GM23338 (cell line): Measurements from ENCODE around the gene CAPZB.
"Not testable (repeated sequence)": the region's sequence is repeated elsewhere in the genome, so short reads cannot be mapped to it uniquely, and the experiment has no call there.

Experiments used
- CREB1 ChIP-seq: fragments of 250-450 bp; sonication (Bioruptor Pico); IDR thresholded peaks from 2 replicates; pipeline ENCODE4 v1.5.0; 2020; ENCODE audit warnings: low read depth, mild to moderate bottlenecking, moderate library complexity
- CTCF ChIP-seq, 2 experiments: fragments of 200-600 bp in 1 of 2; sonication (generic) in 1 of 2; conservative IDR thresholded peaks; 2 replicates each; pipeline versions ENCODE4 v1.5.1 to v1.6.1; 2016 to 2017; ENCODE audit warnings: antibody characterized with exemption in 2 of 2, low read depth in 2 of 2, mild to moderate bottlenecking in 2 of 2, moderate library complexity in 1 of 2
- EZH2 ChIP-seq: fragments of 200-600 bp; sonication (generic); IDR thresholded peaks from one replicate; pipeline ENCODE4 v1.8.0; 2017; ENCODE audit warnings: antibody characterized with exemption, mild to moderate bottlenecking, low read depth; ENCODE audit not compliant: unreplicated experiment
- EZH2phosphoT487 ChIP-seq: fragments of 200-600 bp; sonication (generic); IDR thresholded peaks from one replicate; pipeline ENCODE4 v1.8.1; 2018; ENCODE audit warnings: antibody characterized with exemption; ENCODE audit not compliant: unreplicated experiment
- JUNB ChIP-seq: IDR thresholded peaks from one replicate; pipeline ENCODE4 v1.6.1; 2016; ENCODE audit warnings: antibody characterized with exemption; ENCODE audit not compliant: unreplicated experiment
- NANOG ChIP-seq: IDR thresholded peaks from 2 replicates; pipeline ENCODE4 v1.6.1; 2016; ENCODE audit warnings: antibody characterized with exemption, borderline replicate concordance
- POLR2AphosphoS5 ChIP-seq: IDR thresholded peaks from 2 replicates; pipeline ENCODE4 v1.6.1; 2016; ENCODE audit warnings: antibody characterized with exemption, low read depth
- REST ChIP-seq: IDR thresholded peaks from one replicate; pipeline ENCODE4 v1.6.1; 2018; ENCODE audit warnings: antibody characterized with exemption; ENCODE audit not compliant: unreplicated experiment
- ZNF114 ChIP-seq: fragments of 250-450 bp; sonication (Bioruptor Pico); IDR thresholded peaks from 2 replicates; pipeline ENCODE4 v1.5.0; 2020; ENCODE audit warnings: mild to moderate bottlenecking, moderate library complexity

- not testable (repeated sequence) for TF ChIP-seq CTCF (conservative IDR thresholded peaks at IDR 0.05; ENCODE audit: low read depth in 2 of 2); POLR2AphosphoS5; EZH2phosphoT487; EZH2; CREB1 (CRISPR knock-in tag); REST; NANOG; JUNB; ZNF114 (CRISPR knock-in tag)
These were observed 181.3 kb downstream of the CAPZB start for GRCh38 chr1:19304081-19304480.
